ENCODE measurements around the gene EYA2. TPM values are rescaled to one million over a fixed set of nuclear protein-coding genes. Genes with fewer than 3 reads are reported as not detected.

EYA2 gene
- total and polyA plus RNA-seq, 2 of the 4 experiments (the other 2 are of a cell fraction) = 2.3 to 5.4 TPM

DNA sequence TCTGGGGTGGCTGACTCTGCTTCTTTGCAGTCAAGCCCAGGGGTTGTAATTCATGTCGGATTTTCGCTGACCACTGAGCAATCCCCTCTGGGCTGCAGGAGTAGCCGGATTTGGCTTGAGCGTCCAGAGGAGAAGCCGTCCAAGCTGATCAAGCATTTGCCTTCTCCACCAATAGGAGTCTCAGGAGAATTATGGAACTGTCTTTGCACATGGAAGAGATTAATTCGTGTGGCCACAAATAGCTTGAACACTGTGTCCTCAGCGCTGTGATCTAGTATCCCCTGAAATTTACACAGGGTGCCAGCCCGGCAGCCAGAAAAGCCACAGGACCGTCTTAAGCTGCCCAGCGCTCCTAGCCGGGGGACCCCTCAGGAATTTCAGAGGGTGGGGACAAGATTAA, 37.1 kb downstream of the EYA2 start:
- no peak overlapping the region for H4K5ac ChIP-seq (ENCODE audit: low read depth, low read length)
- no peak overlapping the region for H2BK120ac ChIP-seq (ENCODE audit: low read depth, low read length)
- no peak overlapping the region for H4K91ac ChIP-seq (ENCODE audit: insufficient read depth, low read depth, low read length)
- BruUV-seq (replicated peaks) = no TSS peak
- dilution Hi-C loops (cut with HindIII; ENCODE audit: low sequenced_read_pairs, unreplicated experiment) = no loop called here
- H2AK9ac ChIP-seq (replicated peaks; ENCODE audit: low read depth, low read length, poor library complexity) = no peak overlapping the region
- H3K36me3 ChIP-seq (ENCODE audit: control insufficient read depth, insufficient read depth, low read length) = no peaks in the 10 kb centered on the region
- H3K56ac ChIP-seq (ENCODE audit: extremely low read depth, insufficient read depth, low read length) = no peak overlapping the region
- H4K20me1 ChIP-seq (ENCODE audit: insufficient read depth, low read length) = no peaks in the 10 kb centered on the region
- ChIA-PET CTCF (no interaction called here), POLR2A (ENCODE audit: unreplicated experiment) (no interaction called here)
- no peak overlapping the region for H3K14ac ChIP-seq (replicated peaks; ENCODE audit: low read depth, low read length)
- no peak overlapping the region for H2AK5ac ChIP-seq (ENCODE audit: low read depth, low read length)
- H2AFZ ChIP-seq (replicated peaks; ENCODE audit: low read length, poor library complexity) = no peak overlapping the region
- in situ Hi-C loops (cut with MboI; ENCODE audit: low sequenced_read_pairs) = no loop called here
- H4K8ac ChIP-seq (ENCODE audit: low read depth in 2 of 2, low read length in 2 of 2) = no peak overlapping the region
- no peak overlapping the region for H2BK20ac ChIP-seq (ENCODE audit: low read depth, low read length)
- no peak overlapping the region for H3K4ac ChIP-seq (ENCODE audit: low read depth, low read length)
- peaks cover 4% of the 10 kb centered on the region; the same call in 1 of the 2 replicates for H3K9me1 ChIP-seq (ENCODE audit: insufficient read depth, low read length)
- H2BK15ac ChIP-seq (ENCODE audit: low read depth, low read length) = no peak overlapping the region
- peaks cover 3% of the 10 kb centered on the region for H3K4me1 ChIP-seq (ENCODE audit: control insufficient read depth, insufficient read depth, low read length)
- intact Hi-C loops (cut with micrococcal nuclease) = no loop called here
- H3K4me3 ChIP-seq (ENCODE audit: insufficient read depth, low read depth, low read length) = no peak overlapping the region
- no peaks in the 10 kb centered on the region; a peak in 1 of 4 replicates for H3K79me1 ChIP-seq (ENCODE audit: low read depth in 1 of 2, low read length in 2 of 2)
- H2BK5ac ChIP-seq (ENCODE audit: low read depth, low read length, poor library complexity, severe bottlenecking) = no peak overlapping the region
- no peak overlapping the region for H3K9ac ChIP-seq (ENCODE audit: low read depth, low read length)
- WGBS, 2 experiments (ENCODE audit: extremely low coverage in 2 of 2, insufficient read length in 1 of 2) = 90% methylated on average over 2 of the region's 11 CpGs; no CpG with 5 or more reads in 1 of the 2 experiments
- ATAC-seq (ENCODE audit: low read depth) (no peak), DNase-seq (no peak)
- H3K27ac ChIP-seq (ENCODE audit: insufficient read depth, low read length) = no peak overlapping the region
- H3K4me2 ChIP-seq (ENCODE audit: low read depth, low read length) = no peak overlapping the region
- no peak overlapping the region for H3K23ac ChIP-seq (ENCODE audit: low read depth, low read length)
- H3K18ac ChIP-seq (ENCODE audit: low read depth, low read length) = no peak overlapping the region
- H3K27me3 ChIP-seq (ENCODE audit: control insufficient read depth, insufficient read depth, low read length) = no peaks in the 10 kb centered on the region
- TF ChIP-seq RCOR1 (IDR thresholded peaks at IDR 0.05; ENCODE audit: insufficient replicate concordance, low read length) (no peak), MAFK (IDR thresholded peaks at IDR 0.05; ENCODE audit: low read depth, low read length) (no peak), MXI1 (IDR thresholded peaks at IDR 0.05; ENCODE audit: borderline replicate concordance, low read depth, low read length) (no peak), CHD1 (IDR thresholded peaks at IDR 0.05; ENCODE audit: low read depth, low read length) (no peak), POLR2A (IDR thresholded peaks at IDR 0.05; ENCODE audit: low read depth, low read length) (no peak), RAD21 (IDR thresholded peaks at IDR 0.05; ENCODE audit: low read length) (no peak), CEBPB (IDR thresholded peaks at IDR 0.05; ENCODE audit: low read depth, low read length) (no peak), RFX5 (IDR thresholded peaks at IDR 0.05; ENCODE audit: low read depth, low read length) (no peak), BHLHE40 (IDR thresholded peaks at IDR 0.05; ENCODE audit: low read depth, low read length) (no peak), MAZ (IDR thresholded peaks at IDR 0.05; ENCODE audit: borderline replicate concordance, low read depth, low read length) (no peak), FOS (IDR thresholded peaks at IDR 0.05; ENCODE audit: low read depth, low read length) (no peak)
- TF ChIP-seq, protein P1, sequence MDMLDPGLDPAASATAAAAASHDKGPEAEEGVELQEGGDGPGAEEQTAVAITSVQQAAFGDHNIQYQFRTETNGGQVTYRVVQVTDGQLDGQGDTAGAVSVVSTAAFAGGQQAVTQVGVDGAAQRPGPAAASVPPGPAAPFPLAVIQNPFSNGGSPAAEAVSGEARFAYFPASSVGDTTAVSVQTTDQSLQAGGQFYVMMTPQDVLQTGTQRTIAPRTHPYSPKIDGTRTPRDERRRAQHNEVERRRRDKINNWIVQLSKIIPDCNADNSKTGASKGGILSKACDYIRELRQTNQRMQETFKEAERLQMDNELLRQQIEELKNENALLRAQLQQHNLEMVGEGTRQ (IDR thresholded peaks at IDR 0.05; ENCODE audit: low read depth, low read length) = no peak
- TF ChIP-seq, protein P2, sequence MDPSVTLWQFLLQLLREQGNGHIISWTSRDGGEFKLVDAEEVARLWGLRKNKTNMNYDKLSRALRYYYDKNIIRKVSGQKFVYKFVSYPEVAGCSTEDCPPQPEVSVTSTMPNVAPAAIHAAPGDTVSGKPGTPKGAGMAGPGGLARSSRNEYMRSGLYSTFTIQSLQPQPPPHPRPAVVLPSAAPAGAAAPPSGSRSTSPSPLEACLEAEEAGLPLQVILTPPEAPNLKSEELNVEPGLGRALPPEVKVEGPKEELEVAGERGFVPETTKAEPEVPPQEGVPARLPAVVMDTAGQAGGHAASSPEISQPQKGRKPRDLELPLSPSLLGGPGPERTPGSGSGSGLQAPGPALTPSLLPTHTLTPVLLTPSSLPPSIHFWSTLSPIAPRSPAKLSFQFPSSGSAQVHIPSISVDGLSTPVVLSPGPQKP (IDR thresholded peaks at IDR 0.05; ENCODE audit: borderline replicate concordance, low read depth, low read length) = no peak
- no peaks in the 10 kb centered on the region for H3K9me3 ChIP-seq (ENCODE audit: control insufficient read depth, insufficient read depth, low read length)

Measured in IMR-90 (cell line).